Neuronal stem cell (in vitro differentiated cells): ENCODE measurements around the gene CAMK1D.

Experiments
- DNase-seq: peaks from one replicate; pipeline ENCODE4 v3.0.0-alpha.2; 2013; ENCODE audit warnings: low spot score
- H2AFZ ChIP-seq: one replicate; pipeline ENCODE4 v1.6.1; 2013; ENCODE audit warnings: mild to moderate bottlenecking, low read length, inconsistent platforms
- H2AK5ac ChIP-seq: 2 replicates; pipeline ENCODE4 v1.6.1; 2013; ENCODE audit warnings: low read depth, mild to moderate bottlenecking, inconsistent platforms, low read length, moderate library complexity, mixed read lengths
- H2BK120ac ChIP-seq: 2 replicates; pipeline ENCODE4 v1.6.1; 2013; ENCODE audit warnings: low read depth, mild to moderate bottlenecking, inconsistent platforms, low read length, moderate library complexity, mixed read lengths
- H2BK12ac ChIP-seq: one replicate; pipeline ENCODE4 v1.6.1; 2013; ENCODE audit warnings: low read length, inconsistent platforms
- H2BK15ac ChIP-seq: 2 replicates; pipeline ENCODE4 v1.6.1; 2013; ENCODE audit warnings: mild to moderate bottlenecking, low read length, inconsistent platforms, mixed read lengths
- H2BK5ac ChIP-seq: one replicate; pipeline ENCODE4 v1.6.1; 2013; ENCODE audit warnings: inconsistent platforms, mild to moderate bottlenecking, low read length, moderate library complexity
- H3K14ac ChIP-seq: one replicate; pipeline ENCODE4 v1.6.1; 2013; ENCODE audit warnings: low read length, inconsistent platforms
- H3K18ac ChIP-seq: 2 replicates; pipeline ENCODE4 v1.6.1; 2013; ENCODE audit warnings: low read length, inconsistent platforms
- H3K23ac ChIP-seq: 2 replicates; pipeline ENCODE4 v1.6.1; 2013; ENCODE audit warnings: low read depth, mild to moderate bottlenecking, mixed read lengths, low read length, inconsistent platforms; ENCODE audit not compliant: poor library complexity
- H3K27ac ChIP-seq: replicated peaks from 3 replicates; pipeline ENCODE4 v1.5.1; 2013; ENCODE audit warnings: low read length, inconsistent platforms
- H3K27me3 ChIP-seq, 3 experiments: 2 replicates each; pipeline ENCODE4 v1.6.1; 2013; ENCODE audit warnings: low read length in 3 of 3, mild to moderate bottlenecking in 2 of 3, inconsistent platforms in 1 of 3, low read depth in 1 of 3, mixed read lengths in 1 of 3, moderate library complexity in 1 of 3; ENCODE audit not compliant: control insufficient read depth in 3 of 3, insufficient read depth in 3 of 3
- H3K36me3 ChIP-seq, 2 donors: replicated peaks in 1 of 2; 2 replicates each; pipeline ENCODE4 v1.6.1; 2013; ENCODE audit warnings: low read length in 2 of 2; ENCODE audit not compliant: control insufficient read depth in 2 of 2, insufficient read depth in 2 of 2
- H3K4ac ChIP-seq: 2 replicates; pipeline ENCODE4 v1.6.1; 2013; ENCODE audit warnings: inconsistent platforms, mild to moderate bottlenecking, low read length, moderate library complexity
- H3K4me1 ChIP-seq, 2 donors: 1 replicate in 1 of 2; 2 replicates in 1 of 2; pipeline ENCODE4 v1.6.1; 2013; ENCODE audit warnings: low read length in 2 of 2, low read depth in 1 of 2; ENCODE audit not compliant: control insufficient read depth in 2 of 2, insufficient read depth in 1 of 2
- H3K4me2 ChIP-seq: one replicate; pipeline ENCODE4 v1.6.1; 2013; ENCODE audit warnings: mild to moderate bottlenecking, low read length, inconsistent platforms; ENCODE audit not compliant: insufficient read depth, poor library complexity, severe bottlenecking
- H3K4me3 ChIP-seq, 2 donors: 2 replicates each; pipeline ENCODE4 v1.5.1; 2013; ENCODE audit warnings: low read length in 2 of 2, mild to moderate bottlenecking in 2 of 2, inconsistent platforms in 1 of 2, moderate library complexity in 1 of 2
- H3K79me1 ChIP-seq: one replicate; pipeline ENCODE4 v1.6.1; 2013; ENCODE audit warnings: low read depth, mild to moderate bottlenecking, inconsistent platforms, low read length, moderate library complexity
- H3K9ac ChIP-seq: one replicate; pipeline ENCODE4 v1.6.1; 2013; ENCODE audit warnings: mild to moderate bottlenecking, low read depth, low read length, inconsistent platforms; ENCODE audit not compliant: poor library complexity
- H3K9me3 ChIP-seq, 2 donors: replicated peaks in 1 of 2; 2 replicates each; pipeline versions ENCODE3 to v1.6.1; 2013; ENCODE audit warnings: low read length in 2 of 2, mild to moderate bottlenecking in 2 of 2, inconsistent platforms in 1 of 2, low read depth in 1 of 2, mixed read lengths in 1 of 2, moderate library complexity in 1 of 2; ENCODE audit not compliant: control insufficient read depth in 2 of 2, insufficient read depth in 1 of 2
- H4K8ac ChIP-seq: one replicate; pipeline ENCODE4 v1.6.1; 2013; ENCODE audit warnings: low read depth, mild to moderate bottlenecking, inconsistent platforms, low read length, moderate library complexity
- H4K91ac ChIP-seq: one replicate; pipeline ENCODE4 v1.6.1; 2013; ENCODE audit warnings: low read length, low read depth, mild to moderate bottlenecking, inconsistent platforms; ENCODE audit not compliant: poor library complexity
- WGBS, 2 donors: extraction: QIAGEN DNeasy Blood & Tissue Kit; methylation state at CpG; one replicate each; pipeline ENCODE4 v1.1.7; 2013; ENCODE audit warnings: missing lambda C conversion rate in 2 of 2, mixed read lengths in 1 of 2; ENCODE audit not compliant: insufficient read length in 2 of 2, insufficient replicate concordance in 1 of 2; ENCODE audit errors: extremely low coverage in 2 of 2; 5-methylcytosine and 5-hydroxymethylcytosine counted together

CAMK1D gene

DNA sequence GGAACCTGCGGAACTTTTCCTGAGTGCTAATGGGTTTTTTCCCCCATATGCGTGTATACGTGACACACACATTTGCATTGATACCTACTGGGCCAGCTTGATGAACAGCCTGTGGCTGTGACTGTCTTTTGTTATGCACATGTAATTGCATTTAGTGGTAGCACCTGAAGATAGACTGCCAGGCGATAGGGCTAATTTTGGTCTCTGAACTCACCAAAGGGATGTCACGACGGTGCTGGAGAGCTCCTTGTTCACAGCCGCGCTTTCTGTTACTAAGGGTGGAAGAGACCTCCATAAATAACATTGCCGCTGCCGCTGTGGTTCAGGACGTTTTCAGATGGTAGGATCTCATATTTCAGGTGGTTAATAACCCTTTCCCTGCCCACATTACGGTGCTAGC lies 133.2 kb downstream of the CAMK1D start:
- DNase-seq = no peak
- no CpG with 5 or more reads among the region's 12 CpGs for WGBS, 2 donors

DNA sequence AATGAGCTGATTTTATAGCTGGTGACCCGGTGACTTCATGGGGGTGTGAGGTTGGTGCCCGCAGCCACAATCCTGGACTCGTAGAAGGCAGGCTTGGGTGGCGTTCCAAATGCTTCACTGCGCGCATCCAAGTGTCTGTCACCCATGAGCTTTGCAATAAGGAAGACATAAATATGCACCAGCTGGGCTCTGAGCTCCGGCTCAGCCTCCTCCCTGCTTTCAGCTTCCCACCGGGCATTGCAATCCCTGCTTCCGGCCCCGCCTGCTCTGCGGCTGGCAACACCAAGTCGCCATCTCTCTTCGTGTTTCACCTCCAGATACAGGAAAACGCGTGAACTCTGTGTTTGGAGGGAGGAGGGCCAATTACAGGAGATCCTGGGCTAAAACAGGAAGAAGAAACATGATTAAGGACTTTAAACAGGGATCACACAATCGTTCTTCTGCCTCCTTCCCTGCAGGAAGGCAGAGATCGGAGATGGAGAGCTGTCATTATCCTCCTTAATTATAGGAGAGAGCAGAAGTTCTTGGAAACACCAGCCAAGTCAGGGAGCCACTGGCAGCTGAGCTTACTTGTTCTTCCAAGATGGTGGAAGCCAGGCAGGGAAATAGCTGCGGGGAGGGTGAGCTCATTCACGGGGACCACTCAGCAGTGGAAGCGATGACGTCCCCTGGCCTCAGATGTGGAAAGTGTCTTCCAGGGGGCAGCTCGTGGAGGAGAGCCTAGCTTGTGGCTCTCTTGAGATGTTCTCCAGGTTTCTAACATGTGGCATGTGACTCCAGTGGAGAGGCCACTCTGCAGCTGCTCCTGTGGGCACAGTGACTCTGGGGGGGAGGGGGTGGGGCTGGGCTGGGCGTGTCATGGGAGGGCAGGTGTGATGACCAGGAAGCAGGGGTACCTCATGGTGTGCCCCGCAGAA lies 134.9 kb downstream of the CAMK1D start:
- Histone ChIP-seq H3K4me1 (peaks cover 1 to 12% of the 10 kb centered on the region in 2 donors), H4K8ac (no peak overlapping the region), H3K4me3 (no peak overlapping the region), H3K27ac (no peak overlapping the region), H2AK5ac (no peak overlapping the region), H3K4ac (no peak overlapping the region), H3K23ac (no peak overlapping the region), H2BK120ac (no peak overlapping the region), H3K27me3 (no peaks in the 10 kb centered on the region), H3K9ac (peak overlapping the region; percentile 9), H3K79me1 (no peaks in the 10 kb centered on the region), H3K4me2 (no peak overlapping the region), H3K36me3 (peaks cover 0 to 1% of the 10 kb centered on the region in 2 donors), H3K9me3 (peaks cover 0 to 6% of the 10 kb centered on the region in 2 donors), H3K18ac (peak overlapping the region; percentile 13), H2BK15ac (no peak overlapping the region), H2BK12ac (no peak overlapping the region), H2BK5ac (no peak overlapping the region), H2AFZ (no peak overlapping the region), H3K14ac (no peak overlapping the region), H4K91ac (no peak overlapping the region)
- no peak for DNase-seq
- no CpG with 5 or more reads among the region's 24 CpGs for WGBS, 2 donors

More for the DNA sequence above, 133.2 kb downstream of the CAMK1D start:
- H3K9me3 ChIP-seq = peaks cover 0 to 6% of the 10 kb centered on the region in 2 donors
- no peak overlapping the region for H2AK5ac ChIP-seq
- H3K9ac ChIP-seq = no peak overlapping the region
- no peak overlapping the region for H4K8ac ChIP-seq
- H3K23ac ChIP-seq = no peak overlapping the region
- H3K27ac ChIP-seq = no peak overlapping the region
- H3K79me1 ChIP-seq = no peaks in the 10 kb centered on the region
- H3K4me3 ChIP-seq = no peak overlapping the region
- no peak overlapping the region for H2BK15ac ChIP-seq
- H2BK12ac ChIP-seq = no peak overlapping the region
- H3K27me3 ChIP-seq = no peaks in the 10 kb centered on the region
- no peak overlapping the region for H2BK5ac ChIP-seq
- no peak overlapping the region for H3K14ac ChIP-seq
- peaks cover 1 to 12% of the 10 kb centered on the region in 2 donors for H3K4me1 ChIP-seq
- peaks cover 0 to 1% of the 10 kb centered on the region in 2 donors for H3K36me3 ChIP-seq
- no peak overlapping the region for H4K91ac ChIP-seq
- H2AFZ ChIP-seq = no peak overlapping the region
- H3K18ac ChIP-seq = no peak overlapping the region
- H3K4me2 ChIP-seq = no peak overlapping the region
- no peak overlapping the region for H3K4ac ChIP-seq
- H2BK120ac ChIP-seq = no peak overlapping the region

DNA sequence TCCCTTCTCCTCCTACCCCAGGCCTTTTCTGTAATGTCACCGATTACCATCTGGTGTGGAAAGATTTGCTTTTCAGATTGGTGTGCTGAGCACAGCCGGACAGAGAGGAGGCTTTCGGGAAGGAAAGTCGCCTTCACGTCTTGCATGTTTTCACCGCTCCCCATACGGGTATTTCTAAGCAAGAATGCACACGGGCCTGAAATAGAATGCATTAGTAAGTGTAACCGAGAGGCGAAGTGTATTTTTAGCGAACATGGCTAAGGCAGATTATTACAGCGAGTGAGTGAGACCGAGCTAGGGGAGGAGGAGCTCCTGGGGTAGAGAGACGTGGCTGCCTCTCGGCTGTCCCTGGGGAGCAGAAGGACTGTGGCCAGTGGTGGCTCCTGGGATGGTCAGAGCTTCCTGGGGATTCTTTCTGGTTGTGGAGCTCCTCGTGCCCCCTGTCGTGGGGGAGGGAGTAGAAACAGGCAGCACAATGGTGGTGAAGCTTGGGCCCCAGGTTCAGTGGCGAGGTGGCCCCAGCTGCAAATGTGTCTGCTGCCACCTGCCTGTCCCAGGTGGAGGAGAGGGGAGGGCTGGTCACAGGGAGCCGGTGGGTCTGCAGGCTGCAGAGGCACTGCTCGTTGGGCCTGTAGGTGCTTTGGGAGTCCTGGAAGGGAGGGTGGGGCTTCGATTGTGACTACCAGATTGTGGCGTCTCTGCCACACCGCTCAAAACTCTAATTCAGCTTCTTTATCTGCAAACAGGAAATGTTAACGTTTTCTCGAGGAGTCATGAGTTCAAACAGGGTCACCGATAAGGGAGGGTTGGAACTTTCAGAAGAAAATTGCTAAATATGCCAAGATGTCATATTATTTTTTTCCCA lies 135.8 kb downstream of the CAMK1D start:
- Histone ChIP-seq H3K4me3 (no peak overlapping the region), H2BK120ac (no peak overlapping the region), H4K8ac (no peak overlapping the region), H2BK15ac (no peak overlapping the region), H3K23ac (no peak overlapping the region), H3K36me3 (peaks cover 0 to 1% of the 10 kb centered on the region in 2 donors), H2AK5ac (peak overlapping the region; percentile 70), H3K4ac (no peak overlapping the region), H4K91ac (no peak overlapping the region), H3K4me2 (no peak overlapping the region), H2BK5ac (no peak overlapping the region), H3K9me3 (peaks cover 0 to 6% of the 10 kb centered on the region in 2 donors), H3K9ac (no peak overlapping the region), H3K27me3 (no peaks in the 10 kb centered on the region), H3K14ac (peak overlapping the region; percentile 26), H3K18ac (peak overlapping the region; percentile 74), H2BK12ac (no peak overlapping the region), H2AFZ (no peak overlapping the region), H3K27ac (no peak overlapping the region), H3K79me1 (no peaks in the 10 kb centered on the region), H3K4me1 (peaks cover 1 to 12% of the 10 kb centered on the region in 2 donors)
- no peak for DNase-seq
- no CpG with 5 or more reads among the region's 26 CpGs for WGBS, 2 donors

DNA sequence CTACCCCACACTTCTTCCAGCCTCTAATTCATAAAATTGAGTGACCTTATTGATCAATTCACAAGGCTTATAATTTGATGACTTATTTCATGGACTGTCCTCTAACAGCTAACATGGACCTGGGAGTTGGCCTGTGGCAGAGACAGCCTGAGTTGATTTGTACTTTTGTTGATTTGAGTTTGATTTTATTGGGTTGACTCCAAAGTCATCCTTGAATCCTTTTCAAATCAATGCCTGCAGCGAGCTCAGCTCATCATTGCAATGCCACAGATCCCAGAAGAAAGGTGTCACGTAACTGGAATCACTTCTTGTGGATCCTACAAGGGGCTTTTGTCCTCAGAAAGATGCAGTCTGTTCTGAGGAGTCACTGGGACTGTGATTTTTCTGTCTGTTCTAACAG lies 138.0 kb downstream of the CAMK1D start:
- no peaks in the 10 kb centered on the region for H3K36me3 ChIP-seq
- no peaks in the 10 kb centered on the region for H3K27me3 ChIP-seq
- DNase-seq = no peak
- no peak overlapping the region for H2BK5ac ChIP-seq
- H3K18ac ChIP-seq = no peak overlapping the region
- H4K91ac ChIP-seq = no peak overlapping the region
- H3K9me3 ChIP-seq = no peaks in the 10 kb centered on the region
- no peak overlapping the region for H3K4ac ChIP-seq
- H2BK12ac ChIP-seq = no peak overlapping the region
- no peak overlapping the region for H3K14ac ChIP-seq
- no peak overlapping the region for H2BK120ac ChIP-seq
- no peaks in the 10 kb centered on the region for H3K79me1 ChIP-seq
- no peak overlapping the region for H3K9ac ChIP-seq
- WGBS, 2 donors = no CpG with 5 or more reads among the region's 2 CpGs
- H3K27ac ChIP-seq = no peak overlapping the region
- H4K8ac ChIP-seq = no peak overlapping the region
- H3K23ac ChIP-seq = no peak overlapping the region
- H2BK15ac ChIP-seq = no peak overlapping the region
- peaks cover 1 to 8% of the 10 kb centered on the region in 2 donors for H3K4me1 ChIP-seq
- H3K4me3 ChIP-seq = no peak overlapping the region
- no peak overlapping the region for H2AFZ ChIP-seq
- H2AK5ac ChIP-seq = no peak overlapping the region
- H3K4me2 ChIP-seq = no peak overlapping the region
